ENCODE results near the gene SRSF1.

- no peak for TF ChIP-seq POLR2AphosphoS5 (IDR thresholded peaks at IDR 0.05)
- no peak for TF ChIP-seq CTCF (IDR thresholded peaks at IDR 0.05)
- no peak for TF ChIP-seq POLR2A (IDR thresholded peaks at IDR 0.05)
Measured at GRCh38 chr17:58005728-58006559, 1.1 kb downstream of the SRSF1 start.

All from sigmoid colon (tissue), 4 donors.